SK-N-SH treated with all-trans-retinoic acid at 6 μM for 48 hours (cell line): ENCODE measurements around the gene USP49.

Experiments
- ATAC-seq: fragments of 200-7000 bp; cut with Tn5 transposase; 3 replicates; pipeline ENCODE4 v1.9.1; 2020; ENCODE audit warnings: mild to moderate bottlenecking, moderate library complexity
- ARNTL ChIP-seq: fragments of 450-650 bp; formaldehyde crosslinking; IDR thresholded peaks from 2 replicates; pipeline ENCODE4 v1.5.0; 2020; ENCODE audit warnings: low read depth, mild to moderate bottlenecking, moderate library complexity, borderline replicate concordance
- BACH2 ChIP-seq: fragments of 250-450 bp; sonication (Bioruptor Pico); IDR thresholded peaks from 2 replicates; pipeline ENCODE4 v1.9.0; 2021; ENCODE audit warnings: mild to moderate bottlenecking, borderline replicate concordance
- CSDC2 ChIP-seq: fragments of 250-450 bp; sonication (Bioruptor Pico); IDR thresholded peaks from 2 replicates; pipeline ENCODE4 v1.5.0; 2020; ENCODE audit warnings: mild to moderate bottlenecking, moderate library complexity
- ESRRG ChIP-seq: fragments of 250-450 bp; sonication (Bioruptor Pico); IDR thresholded peaks from 2 replicates; pipeline ENCODE4 v1.6.1; 2021; ENCODE audit warnings: mild to moderate bottlenecking
- GLIS3 ChIP-seq: fragments of 250-450 bp; sonication (Bioruptor Pico); IDR thresholded peaks from 2 replicates; pipeline ENCODE4 v1.5.0; 2020; ENCODE audit warnings: mild to moderate bottlenecking, moderate library complexity
- ISL1 ChIP-seq: fragments of 250-450 bp; sonication (Bioruptor Pico); IDR thresholded peaks from 2 replicates; pipeline ENCODE4 v2.1.2; 2022; ENCODE audit warnings: mild to moderate bottlenecking, moderate library complexity
- OSR1 ChIP-seq: fragments of 250-450 bp; sonication (Bioruptor Pico); IDR thresholded peaks from 2 replicates; pipeline ENCODE4 v1.8.0; 2022; ENCODE audit warnings: moderate library complexity, mild to moderate bottlenecking, inconsistent platforms
- PPARA ChIP-seq: fragments of 250-450 bp; sonication (Bioruptor Pico); IDR thresholded peaks from 2 replicates; pipeline ENCODE4 v1.5.0; 2020; ENCODE audit warnings: mild to moderate bottlenecking, borderline replicate concordance
- RARB ChIP-seq: fragments of 250-450 bp; sonication (Bioruptor Pico); IDR thresholded peaks from 2 replicates; pipeline ENCODE4 v1.8.0; 2021; ENCODE audit warnings: mild to moderate bottlenecking, moderate library complexity
- SNAI2 ChIP-seq: fragments of 250-450 bp; sonication (Bioruptor Pico); IDR thresholded peaks from 2 replicates; pipeline ENCODE4 v1.5.0; 2020; ENCODE audit warnings: mild to moderate bottlenecking, moderate library complexity
- TCF4 ChIP-seq: fragments of 250-450 bp; sonication (Bioruptor Pico); IDR thresholded peaks from 2 replicates; pipeline ENCODE4 v1.8.0; 2021; ENCODE audit warnings: mild to moderate bottlenecking, moderate library complexity, borderline replicate concordance
- ZC3H10 ChIP-seq: fragments of 250-450 bp; sonication (Bioruptor Pico); IDR thresholded peaks from 2 replicates; pipeline ENCODE4 v1.5.1; 2021; ENCODE audit warnings: mild to moderate bottlenecking, moderate library complexity
- ZFP3 ChIP-seq: fragments of 250-450 bp; sonication (Bioruptor Pico); IDR thresholded peaks from 2 replicates; pipeline ENCODE4 v1.5.0; 2020; ENCODE audit warnings: mild to moderate bottlenecking, moderate library complexity
- ZFP30 ChIP-seq: fragments of 450-650 bp; formaldehyde crosslinking; IDR thresholded peaks from 2 replicates; pipeline ENCODE4 v1.5.0; 2022; ENCODE audit warnings: mild to moderate bottlenecking, moderate library complexity
- ZNF70 ChIP-seq: fragments of 450-650 bp; formaldehyde crosslinking; IDR thresholded peaks from 2 replicates; pipeline ENCODE4 v1.5.0; 2020; ENCODE audit warnings: mild to moderate bottlenecking, moderate library complexity
- TF ChIP-seq, protein P1 (sequence below): fragments of 250-450 bp; sonication (Bioruptor Pico); IDR thresholded peaks from 2 replicates; pipeline ENCODE4 v1.5.0; 2020; ENCODE audit warnings: mild to moderate bottlenecking, moderate library complexity
- TF ChIP-seq, protein P2 (sequence below): fragments of 250-450 bp; sonication (Bioruptor Pico); IDR thresholded peaks from 2 replicates; pipeline ENCODE4 v1.8.0; 2021; ENCODE audit warnings: low read depth, mild to moderate bottlenecking, moderate library complexity, borderline replicate concordance
- TF ChIP-seq, protein P3 (sequence below): fragments of 250-450 bp; sonication (Bioruptor Pico); IDR thresholded peaks from 2 replicates; pipeline ENCODE4 v1.5.1; 2021; ENCODE audit warnings: mild to moderate bottlenecking, moderate library complexity
- TF ChIP-seq, protein P4 (sequence below): fragments of 250-450 bp; sonication (Bioruptor Pico); IDR thresholded peaks from 2 replicates; pipeline ENCODE4 v1.5.1; 2020; ENCODE audit warnings: low read depth, mild to moderate bottlenecking, moderate library complexity
- TF ChIP-seq, protein P5 (sequence below): fragments of 250-450 bp; sonication (Bioruptor Pico); IDR thresholded peaks from 2 replicates; pipeline ENCODE4 v1.8.0; 2020; ENCODE audit warnings: mild to moderate bottlenecking, moderate library complexity, borderline replicate concordance

Gene USP49

DNA sequence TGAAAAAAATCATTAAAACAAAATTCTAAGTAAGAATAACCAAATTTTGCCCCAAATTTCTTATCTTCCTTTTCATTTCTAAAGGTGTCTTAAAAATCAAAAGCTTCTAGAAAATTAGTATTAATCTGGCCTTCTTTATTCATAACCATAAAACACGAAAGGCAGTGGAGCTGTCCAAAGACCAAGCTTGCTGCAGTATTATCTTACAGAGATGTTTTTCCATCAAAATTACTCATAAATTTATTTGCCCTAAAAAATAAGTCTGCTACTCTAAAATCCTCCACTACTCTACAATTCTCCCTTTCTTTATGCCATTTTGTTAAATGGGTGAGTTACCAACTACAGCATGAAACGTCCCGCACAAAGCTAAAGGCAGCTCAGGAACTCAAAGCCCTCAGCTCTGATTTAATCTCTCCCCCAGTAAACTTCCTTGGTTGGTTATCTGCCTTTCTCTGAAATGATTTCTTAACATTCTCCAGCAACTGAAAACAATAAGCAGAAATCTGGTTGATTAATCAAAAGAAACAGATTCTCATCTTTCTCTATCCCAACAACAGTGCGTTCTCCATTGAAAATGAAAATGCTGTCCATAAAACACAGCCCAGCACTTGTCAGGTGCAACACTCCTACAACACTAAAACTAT, 2.1 kb downstream of the USP49 start:
- ATAC-seq, result no peak
- TF ChIP-seq SNAI2, result no peak
- TF ChIP-seq, protein P1, sequence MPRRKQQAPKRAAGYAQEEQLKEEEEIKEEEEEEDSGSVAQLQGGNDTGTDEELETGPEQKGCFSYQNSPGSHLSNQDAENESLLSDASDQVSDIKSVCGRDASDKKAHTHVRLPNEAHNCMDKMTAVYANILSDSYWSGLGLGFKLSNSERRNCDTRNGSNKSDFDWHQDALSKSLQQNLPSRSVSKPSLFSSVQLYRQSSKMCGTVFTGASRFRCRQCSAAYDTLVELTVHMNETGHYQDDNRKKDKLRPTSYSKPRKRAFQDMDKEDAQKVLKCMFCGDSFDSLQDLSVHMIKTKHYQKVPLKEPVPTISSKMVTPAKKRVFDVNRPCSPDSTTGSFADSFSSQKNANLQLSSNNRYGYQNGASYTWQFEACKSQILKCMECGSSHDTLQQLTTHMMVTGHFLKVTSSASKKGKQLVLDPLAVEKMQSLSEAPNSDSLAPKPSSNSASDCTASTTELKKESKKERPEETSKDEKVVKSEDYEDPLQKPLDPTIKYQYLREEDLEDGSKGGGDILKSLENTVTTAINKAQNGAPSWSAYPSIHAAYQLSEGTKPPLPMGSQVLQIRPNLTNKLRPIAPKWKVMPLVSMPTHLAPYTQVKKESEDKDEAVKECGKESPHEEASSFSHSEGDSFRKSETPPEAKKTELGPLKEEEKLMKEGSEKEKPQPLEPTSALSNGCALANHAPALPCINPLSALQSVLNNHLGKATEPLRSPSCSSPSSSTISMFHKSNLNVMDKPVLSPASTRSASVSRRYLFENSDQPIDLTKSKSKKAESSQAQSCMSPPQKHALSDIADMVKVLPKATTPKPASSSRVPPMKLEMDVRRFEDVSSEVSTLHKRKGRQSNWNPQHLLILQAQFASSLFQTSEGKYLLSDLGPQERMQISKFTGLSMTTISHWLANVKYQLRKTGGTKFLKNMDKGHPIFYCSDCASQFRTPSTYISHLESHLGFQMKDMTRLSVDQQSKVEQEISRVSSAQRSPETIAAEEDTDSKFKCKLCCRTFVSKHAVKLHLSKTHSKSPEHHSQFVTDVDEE (CRISPR knock-in tag), result no peak
- no peak for TF ChIP-seq TCF4 (CRISPR knock-in tag)
- no peak for TF ChIP-seq ZFP30 (CRISPR knock-in tag)
- no peak for TF ChIP-seq ISL1 (CRISPR knock-in tag)

DNA sequence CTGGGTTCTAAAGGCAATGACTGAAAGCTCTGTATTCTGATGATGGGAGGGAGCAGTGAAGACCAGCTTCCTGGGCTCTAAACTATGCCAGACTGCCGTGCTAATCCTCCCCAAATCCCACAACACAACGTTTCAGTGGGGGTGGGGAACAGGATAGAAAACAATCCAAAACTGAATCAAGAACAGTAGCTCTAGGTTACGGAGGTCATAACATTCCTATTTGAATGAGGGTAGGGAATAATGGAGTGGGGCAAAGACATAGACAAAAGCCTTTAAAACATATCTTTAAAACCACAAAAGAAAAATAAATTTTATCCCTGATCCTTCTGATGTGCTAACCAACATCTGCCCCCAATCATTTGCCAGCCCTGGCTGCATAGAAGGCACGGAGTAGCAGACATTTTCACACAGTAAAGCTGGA, 7.8 kb downstream of the USP49 start:
- no peak for ATAC-seq
- no peak for TF ChIP-seq BACH2 (CRISPR knock-in tag)
- TF ChIP-seq, protein P2, sequence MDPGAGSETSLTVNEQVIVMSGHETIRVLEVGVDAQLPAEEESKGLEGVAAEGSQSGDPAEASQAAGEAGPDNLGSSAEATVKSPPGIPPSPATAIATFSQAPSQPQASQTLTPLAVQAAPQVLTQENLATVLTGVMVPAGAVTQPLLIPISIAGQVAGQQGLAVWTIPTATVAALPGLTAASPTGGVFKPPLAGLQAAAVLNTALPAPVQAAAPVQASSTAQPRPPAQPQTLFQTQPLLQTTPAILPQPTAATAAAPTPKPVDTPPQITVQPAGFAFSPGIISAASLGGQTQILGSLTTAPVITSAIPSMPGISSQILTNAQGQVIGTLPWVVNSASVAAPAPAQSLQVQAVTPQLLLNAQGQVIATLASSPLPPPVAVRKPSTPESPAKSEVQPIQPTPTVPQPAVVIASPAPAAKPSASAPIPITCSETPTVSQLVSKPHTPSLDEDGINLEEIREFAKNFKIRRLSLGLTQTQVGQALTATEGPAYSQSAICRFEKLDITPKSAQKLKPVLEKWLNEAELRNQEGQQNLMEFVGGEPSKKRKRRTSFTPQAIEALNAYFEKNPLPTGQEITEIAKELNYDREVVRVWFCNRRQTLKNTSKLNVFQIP (CRISPR knock-in tag), result no peak
- no peak for TF ChIP-seq ESRRG (CRISPR knock-in tag)
- no peak for TF ChIP-seq GLIS3 (CRISPR knock-in tag)
- no peak for TF ChIP-seq ZFP30 (CRISPR knock-in tag)
- no peak for TF ChIP-seq SNAI2
- TF ChIP-seq, protein P1 (CRISPR knock-in tag), result no peak
- TF ChIP-seq, protein P3, sequence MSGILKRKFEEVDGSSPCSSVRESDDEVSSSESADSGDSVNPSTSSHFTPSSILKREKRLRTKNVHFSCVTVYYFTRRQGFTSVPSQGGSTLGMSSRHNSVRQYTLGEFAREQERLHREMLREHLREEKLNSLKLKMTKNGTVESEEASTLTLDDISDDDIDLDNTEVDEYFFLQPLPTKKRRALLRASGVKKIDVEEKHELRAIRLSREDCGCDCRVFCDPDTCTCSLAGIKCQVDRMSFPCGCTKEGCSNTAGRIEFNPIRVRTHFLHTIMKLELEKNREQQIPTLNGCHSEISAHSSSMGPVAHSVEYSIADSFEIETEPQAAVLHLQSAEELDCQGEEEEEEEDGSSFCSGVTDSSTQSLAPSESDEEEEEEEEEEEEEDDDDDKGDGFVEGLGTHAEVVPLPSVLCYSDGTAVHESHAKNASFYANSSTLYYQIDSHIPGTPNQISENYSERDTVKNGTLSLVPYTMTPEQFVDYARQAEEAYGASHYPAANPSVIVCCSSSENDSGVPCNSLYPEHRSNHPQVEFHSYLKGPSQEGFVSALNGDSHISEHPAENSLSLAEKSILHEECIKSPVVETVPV (CRISPR knock-in tag), result no peak
- TF ChIP-seq OSR1 (CRISPR knock-in tag), result no peak
- no peak for TF ChIP-seq ISL1 (CRISPR knock-in tag)
- TF ChIP-seq ARNTL (CRISPR knock-in tag), result no peak
- no peak for TF ChIP-seq CSDC2 (CRISPR knock-in tag)
- no peak for TF ChIP-seq TCF4 (CRISPR knock-in tag)
- no peak for TF ChIP-seq PPARA (CRISPR knock-in tag)
- no peak for TF ChIP-seq ZNF70 (CRISPR knock-in tag)
- no peak for TF ChIP-seq RARB (CRISPR knock-in tag)
- no peak for TF ChIP-seq ZC3H10 (CRISPR knock-in tag)
- TF ChIP-seq, protein P4, sequence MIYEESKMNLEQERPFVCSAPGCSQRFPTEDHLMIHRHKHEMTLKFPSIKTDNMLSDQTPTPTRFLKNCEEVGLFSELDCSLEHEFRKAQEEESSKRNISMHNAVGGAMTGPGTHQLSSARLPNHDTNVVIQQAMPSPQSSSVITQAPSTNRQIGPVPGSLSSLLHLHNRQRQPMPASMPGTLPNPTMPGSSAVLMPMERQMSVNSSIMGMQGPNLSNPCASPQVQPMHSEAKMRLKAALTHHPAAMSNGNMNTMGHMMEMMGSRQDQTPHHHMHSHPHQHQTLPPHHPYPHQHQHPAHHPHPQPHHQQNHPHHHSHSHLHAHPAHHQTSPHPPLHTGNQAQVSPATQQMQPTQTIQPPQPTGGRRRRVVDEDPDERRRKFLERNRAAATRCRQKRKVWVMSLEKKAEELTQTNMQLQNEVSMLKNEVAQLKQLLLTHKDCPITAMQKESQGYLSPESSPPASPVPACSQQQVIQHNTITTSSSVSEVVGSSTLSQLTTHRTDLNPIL (CRISPR knock-in tag), result no peak

DNA sequence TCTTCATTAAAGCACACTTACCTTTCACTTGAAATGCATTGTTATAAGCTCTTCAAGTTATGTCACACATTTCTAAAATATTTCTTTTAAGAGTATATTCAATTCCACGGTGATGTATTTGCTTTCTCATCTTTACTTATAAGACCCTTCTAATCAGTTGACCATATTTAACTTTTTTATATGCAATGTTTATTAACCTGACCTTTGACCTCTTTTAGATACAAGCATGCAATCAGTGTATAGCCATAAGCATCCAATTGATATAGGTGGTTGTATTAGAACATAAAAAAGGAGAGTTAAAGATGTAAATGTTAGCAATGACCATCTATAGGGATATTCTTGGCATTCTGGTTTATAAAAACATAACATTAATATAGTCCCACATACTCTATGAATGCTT, 9.2 kb downstream of the USP49 start:
- ATAC-seq, result no peak
- TF ChIP-seq, protein P3 (CRISPR knock-in tag), result no peak
- TF ChIP-seq ZNF70 (CRISPR knock-in tag) (no peak), ISL1 (CRISPR knock-in tag) (no peak), ZFP3 (CRISPR knock-in tag) (no peak), CSDC2 (CRISPR knock-in tag) (no peak), SNAI2 (no peak)
- TF ChIP-seq, protein P4 (CRISPR knock-in tag), result no peak
- TF ChIP-seq, protein P5, sequence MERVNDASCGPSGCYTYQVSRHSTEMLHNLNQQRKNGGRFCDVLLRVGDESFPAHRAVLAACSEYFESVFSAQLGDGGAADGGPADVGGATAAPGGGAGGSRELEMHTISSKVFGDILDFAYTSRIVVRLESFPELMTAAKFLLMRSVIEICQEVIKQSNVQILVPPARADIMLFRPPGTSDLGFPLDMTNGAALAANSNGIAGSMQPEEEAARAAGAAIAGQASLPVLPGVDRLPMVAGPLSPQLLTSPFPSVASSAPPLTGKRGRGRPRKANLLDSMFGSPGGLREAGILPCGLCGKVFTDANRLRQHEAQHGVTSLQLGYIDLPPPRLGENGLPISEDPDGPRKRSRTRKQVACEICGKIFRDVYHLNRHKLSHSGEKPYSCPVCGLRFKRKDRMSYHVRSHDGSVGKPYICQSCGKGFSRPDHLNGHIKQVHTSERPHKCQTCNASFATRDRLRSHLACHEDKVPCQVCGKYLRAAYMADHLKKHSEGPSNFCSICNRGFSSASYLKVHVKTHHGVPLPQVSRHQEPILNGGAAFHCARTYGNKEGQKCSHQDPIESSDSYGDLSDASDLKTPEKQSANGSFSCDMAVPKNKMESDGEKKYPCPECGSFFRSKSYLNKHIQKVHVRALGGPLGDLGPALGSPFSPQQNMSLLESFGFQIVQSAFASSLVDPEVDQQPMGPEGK (CRISPR knock-in tag), result no peak
